ENCODE results near the gene TULP4. TPM values are rescaled to one million over a fixed set of nuclear protein-coding genes. Genes with fewer than 3 reads are reported as not detected.

Gene TULP4
- total RNA-seq (2021; fragmentation: NEBNext Ultra II Directional; extraction: Animal tissue kit (Norgen Biotek cat#: 25700)) (45.9 and 51.6 TPM in 2 replicates), polyA plus RNA-seq (2011; rRNA removed) (7.7 and 9.5 TPM in 2 replicates), polyA minus RNA-seq (2011; rRNA and poly(A)+ RNA removed) (61.1 and 67.8 TPM in 2 replicates)
- 6.6 TPM for polyA plus RNA-seq (2011; cell fraction: cytosol; rRNA removed)
- 17.4 TPM for polyA plus RNA-seq (2011; cell fraction: nucleus; rRNA removed)
- 6.4 to 7.5 TPM (median 6.6 TPM) in 4 replicates for polyA plus RNA-seq (2012, experiment 1 of 2)
- 0.38 TPM for polyA plus RNA-seq (2012, experiment 2 of 2)
- polyA plus RNA-seq (2013, experiment 1 of 2), result 12.3 TPM
- polyA plus RNA-seq (2013, experiment 2 of 2), result 9.7 TPM
- polyA minus RNA-seq (2011; cell fraction: cytosol; rRNA and poly(A)+ RNA removed), result 41.9 TPM
- 81.3 TPM for polyA minus RNA-seq (2011; cell fraction: nucleus; rRNA and poly(A)+ RNA removed)
- long read RNA-seq, experiment 1, partial matches to known transcripts, result 1 of 4 reads
- long read RNA-seq, experiment 1, other reads (novel, unspliced or antisense), result 3 of 4 reads
- long read RNA-seq, experiment 2, partial matches to known transcripts, result 0 of 1 reads
- long read RNA-seq, experiment 2, other reads (novel, unspliced or antisense), result 1 of 1 reads

- Histone ChIP-seq H3K27ac (ENCODE audit: low read depth, low read length) (no peak within 1 kb of the TSS), H3K56ac (replicated peaks; ENCODE audit: insufficient read length, low read depth, low read length) (no peak within 1 kb of the TSS), H3K4me2 (ENCODE audit: insufficient read depth in 1 of 2, low read depth in 2 of 2, low read length in 2 of 2) (no peak within 1 kb of the TSS), H3K9ac (replicated peaks in 1 of 4; ENCODE audit: extremely low read depth in 1 of 4, low read depth in 3 of 4, low read length in 3 of 4) (no peak within 1 kb of the TSS), H3K23ac (ENCODE audit: insufficient read length) (no peak within 1 kb of the TSS), H4K8ac (ENCODE audit: extremely low read depth, insufficient read depth, low read length) (no peak within 1 kb of the TSS), H2BK15ac (ENCODE audit: low read length) (no peak within 1 kb of the TSS), H3K4me1 (replicated peaks in 1 of 4; ENCODE audit: control insufficient read depth in 3 of 4, insufficient read depth in 4 of 4, low read length in 3 of 4) (no peaks in the 10 kb centered on the region), H4K5ac (ENCODE audit: insufficient read length, low read depth, low read length) (no peak within 1 kb of the TSS), H3K18ac (ENCODE audit: extremely low read depth, low read length) (no peak within 1 kb of the TSS), H2BK5ac (ENCODE audit: low read depth, low read length) (no peak within 1 kb of the TSS), H3K14ac (ENCODE audit: insufficient read length) (no peak within 1 kb of the TSS), H2BK120ac (replicated peaks; ENCODE audit: low read depth, low read length) (no peak within 1 kb of the TSS), H4K20me1 (replicated peaks in 1 of 2; ENCODE audit: control insufficient read depth in 1 of 2, insufficient read depth in 2 of 2, low read length in 2 of 2) (no peaks in the 10 kb centered on the region), H3K79me1 (ENCODE audit: low read depth, low read length) (no peaks in the 10 kb centered on the region), H3K36me3 (ENCODE audit: control insufficient read depth in 2 of 4, insufficient read depth in 4 of 4, low read length in 3 of 4) (peaks cover 0 to 22% (median 3%) of the 10 kb centered on the region in 4 experiments; a peak in 3 of 8 replicates), H2BK12ac (ENCODE audit: low read depth, low read length) (no peak within 1 kb of the TSS), H2AFZ (ENCODE audit: low read length) (no peak within 1 kb of the TSS), H3K27me3 (replicated peaks in 1 of 4; ENCODE audit: control insufficient read depth in 3 of 4, extremely low read depth in 1 of 4, insufficient read depth in 3 of 4, low read length in 3 of 4) (no peaks in the 10 kb centered on the region), H2BK20ac (ENCODE audit: low read length) (no peak within 1 kb of the TSS), H3K79me2 (ENCODE audit: control insufficient read depth in 1 of 2, insufficient read depth in 2 of 2, low read length in 2 of 2) (peaks cover 0 to 10% of the 10 kb centered on the region in 2 experiments; a peak in 1 of 4 replicates), H3K23me2 (ENCODE audit: low read depth, low read length) (no peaks in the 10 kb centered on the region), H2AK5ac (ENCODE audit: low read depth, low read length) (no peak within 1 kb of the TSS), H3K9me3 (ENCODE audit: insufficient read depth in 2 of 2, low read depth in 1 of 2, low read length in 1 of 2) (peaks cover under 1 to 5% of the 10 kb centered on the region in 2 experiments; a peak in 2 of 4 replicates), H4K91ac (replicated peaks; ENCODE audit: insufficient read length, low read length) (no peak within 1 kb of the TSS), H3K4me3 (ENCODE audit: extremely low read depth in 1 of 4, insufficient read depth in 2 of 4, low read depth in 3 of 4, low read length in 4 of 4) (no peak within 1 kb of the TSS), H3K4ac (replicated peaks; ENCODE audit: insufficient read length, low read depth, low read length) (no peak within 1 kb of the TSS)
- CTCF ChIA-PET (ENCODE audit: partially characterized antibody), result interaction anchor here (0.6 to 1.2 kb wide), 2 partner anchors 60 to 91 kb away, joined by 3 read pairs; no protein-coding TSS in a partner anchor
- 73% methylated on average over 6 of the region's 6 CpGs; no CpG with 5 or more reads in 1 of the 2 experiments for WGBS, 2 experiments (ENCODE audit: extremely low coverage in 1 of 2, insufficient coverage in 1 of 2, insufficient read length in 1 of 2, insufficient replicate concordance in 2 of 2, low coverage in 1 of 2, low lambda C conversion rate in 2 of 2, missing lambda C conversion rate in 1 of 2)
- TF ChIP-seq FOSL1 (IDR thresholded peaks at IDR 0.05; ENCODE audit: insufficient read depth, low read depth, low read length) (no peak), USF2 (IDR thresholded peaks at IDR 0.05; ENCODE audit: low read length) (no peak)
- DNase-seq (ENCODE audit: low read depth in 1 of 2, low spot score in 2 of 2) (no peak), FAIRE-seq (no peak)
- POLR2A ChIA-PET (ENCODE audit: partially characterized antibody), result interaction anchor here (0.8 kb wide), 1 partner anchor 12 kb away, joined by 3 read pairs; no protein-coding TSS in a partner anchor
Measured at GRCh38 chr6:158312165-158312564, at the start of gene TULP4. TULP4 (plus strand) TSS chr6:158312465; CDS start chr6:158314017, 1,552 bp downstream.
